Progenitor cell of endocrine pancreas (in vitro differentiated cells): ENCODE measurements around the gene GRID2. TPM values are rescaled to one million over a fixed set of nuclear protein-coding genes. Genes with fewer than 3 reads are reported as not detected.

Source experiments
- DNase-seq: peaks from one replicate; pipeline ENCODE4 v3.0.0; 2021; ENCODE audit warnings: low spot score; ENCODE audit not compliant: unreplicated experiment
- H3K27ac Mint-ChIP-seq: 2 replicates; pipeline ENCODE4 v1.8.0; 2021; ENCODE audit warnings: mild to moderate bottlenecking, moderate library complexity, mixed read lengths
- H3K27me3 Mint-ChIP-seq: 2 replicates; pipeline ENCODE4 v1.8.0; 2021; ENCODE audit warnings: mixed read lengths
- H3K36me3 Mint-ChIP-seq: 2 replicates; pipeline ENCODE4 v1.8.0; 2022; ENCODE audit warnings: mixed read lengths; ENCODE audit not compliant: insufficient read depth
- H3K4me1 Mint-ChIP-seq: 2 replicates; pipeline ENCODE4 v1.8.0; 2021; ENCODE audit warnings: low read depth, mixed read lengths
- H3K4me3 Mint-ChIP-seq: 2 replicates; pipeline ENCODE4 v1.8.0; 2021; ENCODE audit warnings: low read depth, mild to moderate bottlenecking, moderate library complexity, mixed read lengths
- H3K9me3 Mint-ChIP-seq: 2 replicates; pipeline ENCODE4 v1.8.0; 2021; ENCODE audit warnings: low read depth, mixed read lengths
- total RNA-seq: library from RNA; stranded (reverse); gene quantifications from 2 replicates; pipeline ENCODE4 v1.2.1, GENCODE V29; 2021
- TF ChIP-seq, protein P1 (sequence below): fragments of 200-600 bp; sonication (generic); IDR thresholded peaks from one replicate; pipeline ENCODE4 v1.5.0; 2021; ENCODE audit warnings: antibody characterized with exemption, mild to moderate bottlenecking; ENCODE audit not compliant: unreplicated experiment

The GRID2 gene
- total RNA-seq, 1 donor from 2014 or later, result 0.69 TPM

GRCh38 chr4:93182722-93183121, 879.0 kb downstream of the GRID2 start:
- no peak for DNase-seq
- TF ChIP-seq, protein P1, sequence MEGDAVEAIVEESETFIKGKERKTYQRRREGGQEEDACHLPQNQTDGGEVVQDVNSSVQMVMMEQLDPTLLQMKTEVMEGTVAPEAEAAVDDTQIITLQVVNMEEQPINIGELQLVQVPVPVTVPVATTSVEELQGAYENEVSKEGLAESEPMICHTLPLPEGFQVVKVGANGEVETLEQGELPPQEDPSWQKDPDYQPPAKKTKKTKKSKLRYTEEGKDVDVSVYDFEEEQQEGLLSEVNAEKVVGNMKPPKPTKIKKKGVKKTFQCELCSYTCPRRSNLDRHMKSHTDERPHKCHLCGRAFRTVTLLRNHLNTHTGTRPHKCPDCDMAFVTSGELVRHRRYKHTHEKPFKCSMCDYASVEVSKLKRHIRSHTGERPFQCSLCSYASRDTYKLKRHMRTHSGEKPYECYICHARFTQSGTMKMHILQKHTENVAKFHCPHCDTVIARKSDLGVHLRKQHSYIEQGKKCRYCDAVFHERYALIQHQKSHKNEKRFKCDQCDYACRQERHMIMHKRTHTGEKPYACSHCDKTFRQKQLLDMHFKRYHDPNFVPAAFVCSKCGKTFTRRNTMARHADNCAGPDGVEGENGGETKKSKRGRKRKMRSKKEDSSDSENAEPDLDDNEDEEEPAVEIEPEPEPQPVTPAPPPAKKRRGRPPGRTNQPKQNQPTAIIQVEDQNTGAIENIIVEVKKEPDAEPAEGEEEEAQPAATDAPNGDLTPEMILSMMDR, result no peak
- Mint-ChIP-seq H3K27ac (no peak overlapping the region), H3K27me3 (no peaks in the 10 kb centered on the region), H3K9me3 (no peaks in the 10 kb centered on the region), H3K36me3 (no peaks in the 10 kb centered on the region), H3K4me1 (no peaks in the 10 kb centered on the region), H3K4me3 (no peak overlapping the region)

- Mint-ChIP-seq H3K36me3 (no peaks in the 10 kb centered on the region), H3K9me3 (no peaks in the 10 kb centered on the region), H3K4me3 (no peak overlapping the region), H3K27ac (no peak overlapping the region), H3K27me3 (no peaks in the 10 kb centered on the region), H3K4me1 (no peaks in the 10 kb centered on the region)
- TF ChIP-seq, protein P1, result no peak
- no peak for DNase-seq
Measured at GRCh38 chr4:93183576-93183975, 879.8 kb downstream of the GRID2 start.

DNA sequence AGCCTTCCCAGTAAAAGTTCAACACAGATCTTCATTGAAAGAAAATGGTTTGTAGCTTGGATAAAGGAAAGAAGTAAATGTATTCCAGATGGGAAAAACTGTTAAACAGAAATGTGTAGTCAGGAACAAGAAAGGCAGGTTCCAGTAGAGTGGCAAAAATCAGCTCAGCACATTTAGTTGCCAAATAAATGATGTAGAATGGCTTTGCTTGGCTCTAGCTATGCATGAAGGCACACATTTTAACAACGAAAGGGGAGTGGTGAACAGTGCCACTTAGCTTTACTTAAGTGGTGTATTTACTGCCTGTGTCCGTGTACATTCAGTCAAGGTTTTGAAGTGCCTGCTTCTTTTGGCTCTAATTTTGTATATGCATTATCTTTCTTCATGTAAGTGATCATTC, 880.3 kb downstream of the GRID2 start:
- Mint-ChIP-seq H3K4me1 (no peaks in the 10 kb centered on the region), H3K27me3 (no peaks in the 10 kb centered on the region), H3K27ac (no peak overlapping the region)

GRCh38 chr4:93186846-93187245, 883.1 kb downstream of the GRID2 start:
- no peaks in the 10 kb centered on the region for H3K9me3 Mint-ChIP-seq
- no peaks in the 10 kb centered on the region for H3K27me3 Mint-ChIP-seq
- H3K27ac Mint-ChIP-seq, result no peak overlapping the region
- no peaks in the 10 kb centered on the region for H3K36me3 Mint-ChIP-seq
- no peak overlapping the region for H3K4me3 Mint-ChIP-seq
- H3K4me1 Mint-ChIP-seq, result no peaks in the 10 kb centered on the region
- TF ChIP-seq, protein P1, result no peak
- no peak for DNase-seq

More for the DNA sequence above, 880.3 kb downstream of the GRID2 start:
- Mint-ChIP-seq H3K4me3 (no peak overlapping the region), H3K36me3 (no peaks in the 10 kb centered on the region), H3K9me3 (no peaks in the 10 kb centered on the region)
- TF ChIP-seq, protein P1, result no peak
- no peak for DNase-seq

GRCh38 chr4:93187466-93187865, 883.7 kb downstream of the GRID2 start:
- Mint-ChIP-seq H3K9me3 (no peaks in the 10 kb centered on the region), H3K36me3 (no peaks in the 10 kb centered on the region), H3K4me3 (no peak overlapping the region), H3K27ac (no peak overlapping the region), H3K27me3 (no peaks in the 10 kb centered on the region), H3K4me1 (no peaks in the 10 kb centered on the region)
- no peak for DNase-seq
- TF ChIP-seq, protein P1, result no peak
